H9 (cell line): Measurements from ENCODE around the gene TJP3. TPM values are rescaled to one million over a fixed set of nuclear protein-coding genes. Genes with fewer than 3 reads are reported as not detected.

Experiments
- DNase-seq: peaks from one replicate; pipeline ENCODE4 v3.0.0-alpha.2; 2017
- H2AFZ ChIP-seq: one replicate; pipeline ENCODE4 v1.6.1; 2013; ENCODE audit warnings: mild to moderate bottlenecking, low read length, control low read depth, moderate library complexity
- H2AK5ac ChIP-seq: 2 replicates; pipeline ENCODE4 v1.6.1; 2013; ENCODE audit warnings: low read length, control low read depth, mixed read lengths; ENCODE audit not compliant: insufficient read length
- H2BK120ac ChIP-seq: one replicate; pipeline ENCODE4 v1.6.1; 2013; ENCODE audit warnings: low read depth, mild to moderate bottlenecking, low read length, control low read depth, inconsistent platforms; ENCODE audit not compliant: poor library complexity, severe bottlenecking
- H2BK12ac ChIP-seq: 2 replicates; pipeline ENCODE4 v1.6.1; 2013; ENCODE audit warnings: low read length, control low read depth, mixed read lengths, low read depth; ENCODE audit not compliant: insufficient read length
- H2BK15ac ChIP-seq: 2 replicates; pipeline ENCODE4 v1.6.1; 2013; ENCODE audit warnings: low read depth, low read length, control low read depth
- H2BK20ac ChIP-seq: one replicate; pipeline ENCODE4 v1.6.1; 2013; ENCODE audit warnings: low read depth, mild to moderate bottlenecking, low read length, control low read depth, inconsistent platforms; ENCODE audit not compliant: poor library complexity, severe bottlenecking
- H2BK5ac ChIP-seq: 2 replicates; pipeline ENCODE4 v1.6.1; 2013; ENCODE audit warnings: low read length, control low read depth, mixed read lengths; ENCODE audit not compliant: insufficient read length
- H3K14ac ChIP-seq: 2 replicates; pipeline ENCODE4 v1.6.1; 2013; ENCODE audit warnings: low read length, control low read depth; ENCODE audit not compliant: insufficient read depth
- H3K18ac ChIP-seq: 2 replicates; pipeline ENCODE4 v1.6.1; 2013; ENCODE audit warnings: low read depth, mild to moderate bottlenecking, mixed read lengths, low read length, control low read depth; ENCODE audit not compliant: insufficient read length
- H3K23ac ChIP-seq: 2 replicates; pipeline ENCODE4 v1.6.1; 2013; ENCODE audit warnings: low read length, control low read depth, mixed read lengths, low read depth; ENCODE audit not compliant: insufficient read length
- H3K23me2 ChIP-seq: 2 replicates; pipeline ENCODE4 v1.6.1; 2013; ENCODE audit warnings: low read depth, mild to moderate bottlenecking, mixed read lengths, low read length, control low read depth; ENCODE audit not compliant: insufficient read length, poor library complexity, severe bottlenecking
- H3K27ac ChIP-seq: 2 replicates; pipeline ENCODE4 v1.5.1; 2013; ENCODE audit warnings: low read length, control low read depth, mixed read lengths, low read depth; ENCODE audit not compliant: insufficient read length
- H3K27me3 ChIP-seq: 2 replicates; pipeline ENCODE4 v1.6.1; 2013; ENCODE audit warnings: low read length, control low read depth, inconsistent platforms; ENCODE audit not compliant: insufficient read depth
- H3K4ac ChIP-seq: 2 replicates; pipeline ENCODE4 v1.6.1; 2013; ENCODE audit warnings: low read depth, mild to moderate bottlenecking, control low read depth, inconsistent platforms, low read length, moderate library complexity
- H3K4me1 ChIP-seq: 2 replicates; pipeline ENCODE4 v1.6.1; 2013; ENCODE audit warnings: low read length, control low read depth, inconsistent platforms; ENCODE audit not compliant: insufficient read depth
- H3K4me2 ChIP-seq: 2 replicates; pipeline ENCODE4 v1.6.1; 2013; ENCODE audit warnings: low read length, control low read depth, mixed read lengths; ENCODE audit not compliant: insufficient read length, insufficient read depth
- H3K56ac ChIP-seq: 2 replicates; pipeline ENCODE4 v1.6.1; 2013; ENCODE audit warnings: low read depth, mild to moderate bottlenecking, mixed read lengths, low read length, control low read depth; ENCODE audit not compliant: insufficient read length
- H3K79me1 ChIP-seq: 2 replicates; pipeline ENCODE4 v1.6.1; 2013; ENCODE audit warnings: low read depth, mild to moderate bottlenecking, moderate library complexity, low read length, control low read depth, inconsistent platforms; ENCODE audit not compliant: insufficient read depth, poor library complexity, severe bottlenecking
- H3K79me2 ChIP-seq: 2 replicates; pipeline ENCODE4 v1.6.1; 2013; ENCODE audit warnings: low read length, control low read depth, inconsistent platforms; ENCODE audit not compliant: insufficient read depth
- H3K9ac ChIP-seq: 2 replicates; pipeline ENCODE4 v1.6.1; 2013; ENCODE audit warnings: low read length, control low read depth, mixed read lengths; ENCODE audit not compliant: insufficient read length; ENCODE audit errors: extremely low read depth
- H3K9me3 ChIP-seq: one replicate; pipeline ENCODE4 v1.6.1; 2013; ENCODE audit warnings: low read depth, low read length, inconsistent platforms; ENCODE audit not compliant: control insufficient read depth
- H3T11ph ChIP-seq: one replicate; pipeline ENCODE4 v1.6.1; 2013; ENCODE audit warnings: mild to moderate bottlenecking, low read length, control low read depth, inconsistent platforms
- H4K20me1 ChIP-seq: one replicate; pipeline ENCODE4 v1.6.1; 2013; ENCODE audit not compliant: control insufficient read depth, insufficient read length, insufficient read depth
- H4K5ac ChIP-seq: 2 replicates; pipeline ENCODE4 v1.6.1; 2013; ENCODE audit warnings: low read depth, mild to moderate bottlenecking, mixed read lengths, low read length, control low read depth; ENCODE audit not compliant: insufficient read length
- H4K8ac ChIP-seq: replicated peaks from 2 replicates; pipeline ENCODE4 v1.6.1; 2013; ENCODE audit warnings: low read length, control low read depth, mixed read lengths, low read depth; ENCODE audit not compliant: insufficient read length
- H4K91ac ChIP-seq: 2 replicates; pipeline ENCODE4 v1.6.1; 2013; ENCODE audit warnings: low read depth, mild to moderate bottlenecking, moderate library complexity, mixed read lengths, low read length, control low read depth; ENCODE audit not compliant: insufficient read length
- H3K27ac Mint-ChIP-seq, 3 experiments: 2 replicates in 2 of 3; 3 replicates in 1 of 3; pipeline ENCODE4 v1.8.0; 2020 to 2021; ENCODE audit warnings: mixed read lengths in 3 of 3, mild to moderate bottlenecking in 1 of 3, moderate library complexity in 1 of 3
- H3K27me3 Mint-ChIP-seq: 2 replicates; pipeline ENCODE4 v1.8.0; 2021; ENCODE audit warnings: low read depth, mild to moderate bottlenecking, moderate library complexity, mixed read lengths
- H3K36me3 Mint-ChIP-seq, 3 experiments: 2 replicates in 2 of 3; 3 replicates in 1 of 3; pipeline ENCODE4 v1.8.0; 2020 to 2021; ENCODE audit warnings: low read depth in 3 of 3, mixed read lengths in 3 of 3; ENCODE audit not compliant: insufficient read depth in 1 of 3
- H3K4me1 Mint-ChIP-seq, 2 experiments: 2 replicates each; pipeline ENCODE4 v1.8.0; 2020; ENCODE audit warnings: mixed read lengths in 2 of 2
- H3K4me3 Mint-ChIP-seq, 2 experiments: 2 replicates in 1 of 2; 3 replicates in 1 of 2; pipeline ENCODE4 v1.8.0; 2020 to 2021; ENCODE audit warnings: mild to moderate bottlenecking in 2 of 2, mixed read lengths in 2 of 2, moderate library complexity in 1 of 2
- H3K9me3 Mint-ChIP-seq, 2 experiments: 2 replicates in 1 of 2; 3 replicates in 1 of 2; pipeline ENCODE4 v1.8.0; 2020; ENCODE audit warnings: mild to moderate bottlenecking in 2 of 2, mixed read lengths in 2 of 2, moderate library complexity in 1 of 2
- WGBS: extraction: QIAGEN DNeasy Blood & Tissue Kit; methylation state at CpG from one replicate; pipeline ENCODE4 v1.1.7; 2013; ENCODE audit warnings: missing lambda C conversion rate, low lambda C conversion rate, mixed read lengths; ENCODE audit not compliant: insufficient read length; ENCODE audit errors: extremely low coverage; 5-methylcytosine and 5-hydroxymethylcytosine counted together
- total RNA-seq: library from RNA; stranded (reverse); gene quantifications from 2 replicates; pipeline ENCODE4 v1.2.1, GENCODE V29; 2021
- TF ChIP-seq, protein P1 (sequence below): fragments of 200-600 bp; sonication (generic); conservative IDR thresholded peaks from 3 replicates; pipeline ENCODE4 v1.8.0; 2021; ENCODE audit warnings: antibody characterized with exemption, mild to moderate bottlenecking

TJP3 gene
- total RNA-seq, 1 experiment from 2014 or later, result 27.3 TPM

DNA sequence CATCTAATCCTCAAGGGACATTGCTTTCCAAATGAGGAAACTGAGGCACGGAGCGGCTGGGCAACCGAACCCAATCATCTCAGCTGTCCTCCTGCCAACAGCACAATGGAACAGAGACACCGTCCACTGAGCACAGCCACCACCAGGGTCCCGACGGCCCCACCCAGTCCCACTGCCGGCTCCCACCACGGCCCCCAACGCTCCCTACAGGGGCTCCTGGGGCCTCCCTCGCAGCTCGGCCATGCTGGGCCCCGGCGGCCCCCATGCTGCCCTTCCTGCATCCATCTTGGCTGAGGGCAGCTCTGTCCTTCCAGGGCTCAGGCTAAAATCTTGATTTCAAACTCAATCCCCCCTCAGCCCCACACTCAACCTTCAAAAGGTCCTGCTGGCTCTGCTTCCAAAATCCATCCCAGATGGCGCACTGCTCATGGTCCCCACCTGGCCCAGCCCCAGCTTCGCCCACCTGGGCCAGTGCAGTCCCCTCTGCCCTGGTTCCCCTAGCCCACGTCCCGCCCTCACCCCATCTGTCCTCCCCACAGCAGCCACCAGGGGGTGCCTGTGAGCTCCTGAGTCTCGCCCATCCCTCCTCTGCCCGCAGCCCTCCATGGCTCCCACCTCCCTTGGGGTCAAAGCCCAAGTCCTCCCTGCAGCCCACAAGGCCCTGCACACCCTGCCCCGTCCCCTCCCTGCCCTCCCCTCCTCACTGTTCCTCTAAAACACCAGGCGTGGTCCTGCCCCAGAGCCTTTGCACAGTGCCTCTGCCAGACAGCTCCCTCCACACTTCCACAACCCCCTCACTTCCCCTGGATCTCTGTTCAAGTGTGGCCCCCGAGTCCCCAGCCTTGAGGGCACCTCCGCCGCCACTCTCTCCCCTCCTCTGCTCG is 15.8 kb upstream of the TJP3 start:
- no peak overlapping the region for H4K5ac ChIP-seq
- H3K23me2 ChIP-seq, result peaks cover 8% of the 10 kb centered on the region
- no peaks in the 10 kb centered on the region for H3K9me3 ChIP-seq
- H3K23ac ChIP-seq, result no peak overlapping the region
- H3K27ac Mint-ChIP-seq, result 0 out of 7 replicates have a peak overlapping the region, but pooled peaks of 1 of the 3 experiments have one; percentile 66
- H3K27me3 ChIP-seq, result no peaks in the 10 kb centered on the region
- H3K4me3 Mint-ChIP-seq, result no peak overlapping the region
- H4K8ac ChIP-seq, result no peak overlapping the region
- H3K14ac ChIP-seq, result no peak overlapping the region
- TF ChIP-seq, protein P1, sequence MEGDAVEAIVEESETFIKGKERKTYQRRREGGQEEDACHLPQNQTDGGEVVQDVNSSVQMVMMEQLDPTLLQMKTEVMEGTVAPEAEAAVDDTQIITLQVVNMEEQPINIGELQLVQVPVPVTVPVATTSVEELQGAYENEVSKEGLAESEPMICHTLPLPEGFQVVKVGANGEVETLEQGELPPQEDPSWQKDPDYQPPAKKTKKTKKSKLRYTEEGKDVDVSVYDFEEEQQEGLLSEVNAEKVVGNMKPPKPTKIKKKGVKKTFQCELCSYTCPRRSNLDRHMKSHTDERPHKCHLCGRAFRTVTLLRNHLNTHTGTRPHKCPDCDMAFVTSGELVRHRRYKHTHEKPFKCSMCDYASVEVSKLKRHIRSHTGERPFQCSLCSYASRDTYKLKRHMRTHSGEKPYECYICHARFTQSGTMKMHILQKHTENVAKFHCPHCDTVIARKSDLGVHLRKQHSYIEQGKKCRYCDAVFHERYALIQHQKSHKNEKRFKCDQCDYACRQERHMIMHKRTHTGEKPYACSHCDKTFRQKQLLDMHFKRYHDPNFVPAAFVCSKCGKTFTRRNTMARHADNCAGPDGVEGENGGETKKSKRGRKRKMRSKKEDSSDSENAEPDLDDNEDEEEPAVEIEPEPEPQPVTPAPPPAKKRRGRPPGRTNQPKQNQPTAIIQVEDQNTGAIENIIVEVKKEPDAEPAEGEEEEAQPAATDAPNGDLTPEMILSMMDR, result peak; percentile 70
- no peak overlapping the region for H2BK120ac ChIP-seq
- no CpG with 5 or more reads among the region's 25 CpGs for WGBS
- no peak overlapping the region for H3K9ac ChIP-seq
- no peak overlapping the region for H2BK12ac ChIP-seq
- H4K20me1 ChIP-seq, result peaks cover under 1% of the 10 kb centered on the region
- H2BK5ac ChIP-seq, result no peak overlapping the region
- no peak overlapping the region for H3K27ac ChIP-seq
- peaks cover 3 to 18% (median 12%) of the 10 kb centered on the region in 3 experiments; a peak in 6 of 7 replicates for H3K36me3 Mint-ChIP-seq
- no peak overlapping the region for H3K4ac ChIP-seq
- H3T11ph ChIP-seq, result no peak overlapping the region
- no peak overlapping the region for H2AK5ac ChIP-seq
- H3K56ac ChIP-seq, result no peak overlapping the region
- H3K79me2 ChIP-seq, result peaks cover 3% of the 10 kb centered on the region; the same call in 1 of the 2 replicates
- no peak overlapping the region for H3K18ac ChIP-seq
- H2BK20ac ChIP-seq, result no peak overlapping the region
- no peak overlapping the region for H4K91ac ChIP-seq
- H3K4me2 ChIP-seq, result no peak overlapping the region
- H3K9me3 Mint-ChIP-seq, result no peaks in the 10 kb centered on the region
- H3K4me1 Mint-ChIP-seq, result peaks cover 4 to 8% of the 10 kb centered on the region in 2 experiments
- no peak for DNase-seq
- H3K79me1 ChIP-seq, result no peaks in the 10 kb centered on the region
- H2BK15ac ChIP-seq, result no peak overlapping the region
- no peaks in the 10 kb centered on the region for H3K27me3 Mint-ChIP-seq
- peaks cover 1% of the 10 kb centered on the region; the same call in 1 of the 2 replicates for H3K4me1 ChIP-seq
- H2AFZ ChIP-seq, result no peak overlapping the region
